ENCODE measurements around the gene SBNO2.

GRCh38 chr19:1105873-1106840 lies 67.9 kb downstream of the SBNO2 start:
- TF ChIP-seq CTCF (IDR thresholded peaks at IDR 0.05 in 4 of 5, conservative IDR thresholded peaks at IDR 0.05 in 1 of 5) = no peak
- TF ChIP-seq POLR2A (IDR thresholded peaks at IDR 0.05) = no peak
